Measurements from ENCODE around the gene MXRA8. TPM values are rescaled to one million over a fixed set of nuclear protein-coding genes. Genes with fewer than 3 reads are reported as not detected.

Gene MXRA8
- total and polyA plus RNA-seq, 9 of the 15 experiments (the other 6 are each of a cell fraction or from before 2014, with no cell fraction given) = 0.66 to 11.3 (median 6.3) TPM

GRCh38 chr1:1374929-1375662 lies 16.7 kb upstream of the MXRA8 start, which contains the start of gene AURKAIP1 (continued):
- TF ChIP-seq PTRF (tag; IDR thresholded peaks at IDR 0.05) (no peak), BCOR (IDR thresholded peaks at IDR 0.05) (0 out of 2 replicates have a peak, but pooled peaks have one; percentile 13), E2F8 (IDR thresholded peaks at IDR 0.05; ENCODE audit: low read depth, partially characterized antibody) (peak; percentile 99), NR4A1 (CRISPR knock-in tag; IDR thresholded peaks at IDR 0.05) (no peak), NR4A1 (tag; IDR thresholded peaks at IDR 0.05) (peak; percentile 89; the same call in 1 of the 2 replicates), NFRKB (IDR thresholded peaks at IDR 0.05; ENCODE audit: low read depth) (no peak), SUPT5H (IDR thresholded peaks at IDR 0.05) (peak; percentile 89), THRAP3 (IDR thresholded peaks at IDR 0.05; ENCODE audit: borderline replicate concordance) (0 out of 2 replicates have a peak, but pooled peaks have one; percentile 75), TCF7 (IDR thresholded peaks at IDR 0.05; ENCODE audit: borderline replicate concordance) (peak; percentile 79; the same call in 1 of the 2 replicates), KAT7 (CRISPR knock-in tag; IDR thresholded peaks at IDR 0.05; ENCODE audit: borderline replicate concordance) (peak; percentile 99; the same call in 1 of the 2 replicates), GTF2E2 (tag; IDR thresholded peaks at IDR 0.05) (peak; percentile 96), MAZ (CRISPR knock-in tag; conservative IDR thresholded peaks at IDR 0.05 in 1 of 2, IDR thresholded peaks at IDR 0.05 in 1 of 2) (peak; percentile 99 to 100), ZBTB5 (IDR thresholded peaks at IDR 0.05) (no peak), PKNOX1 (IDR thresholded peaks at IDR 0.05) (peak; percentile 87), PYGO2 (tag; IDR thresholded peaks at IDR 0.05) (no peak; the same call in 1 of the 2 replicates), CREB5 (CRISPR knock-in tag; IDR thresholded peaks at IDR 0.05) (no peak), MAFF (IDR thresholded peaks at IDR 0.05; ENCODE audit: low read length) (peak; percentile 37), ZNF165 (CRISPR knock-in tag; IDR thresholded peaks at IDR 0.05; ENCODE audit: borderline replicate concordance) (peak; percentile 88), MTA1 (IDR thresholded peaks at IDR 0.05; ENCODE audit: borderline replicate concordance) (no peak; the same call in none of the 2 replicates), ATF1 (CRISPR knock-in tag; IDR thresholded peaks at IDR 0.05) (peak; percentile 65), ATF1 (tag; IDR thresholded peaks at IDR 0.05) (peak; percentile 98), GATAD2B (IDR thresholded peaks at IDR 0.05; ENCODE audit: borderline replicate concordance) (no peak; the same call in 1 of the 2 replicates)
